GM12872 (cell line): ENCODE measurements around the gene NEXN.
A peak's percentile ranks its signal among the peaks of the same experiment; 100 is the strongest.

ENCODE experiments used
- CTCF ChIP-seq: IDR thresholded peaks from 3 replicates; pipeline ENCODE4 v1.5.1; 2011; ENCODE audit warnings: low read depth, mild to moderate bottlenecking, low read length, moderate library complexity; ENCODE audit not compliant: insufficient read depth

NEXN gene

GRCh38 chr1:77978293-77978968, 90.0 kb downstream of the NEXN start:
- no peak for TF ChIP-seq CTCF

GRCh38 chr1:77978969-77979876, 90.8 kb downstream of the NEXN start, which contains the start of gene FUBP1:
TSS of gene FUBP1 (minus strand) at chr1:77979072. CDS start at chr1:77979004, 68 bp downstream.
- TF ChIP-seq CTCF = peak; percentile 84

- TF ChIP-seq CTCF = no peak
Observed at GRCh38 chr1:77983997-77984355, 95.6 kb downstream of the NEXN start.

- no peak for TF ChIP-seq CTCF
Observed at GRCh38 chr1:77984629-77985028, 96.2 kb downstream of the NEXN start.

GRCh38 chr1:77986810-77987209, 98.4 kb downstream of the NEXN start:
- no peak for TF ChIP-seq CTCF

- no peak for TF ChIP-seq CTCF
Observed at GRCh38 chr1:77987919-77988318, 99.5 kb downstream of the NEXN start.

- TF ChIP-seq CTCF = no peak
Observed at GRCh38 chr1:77989744-77990143, 101.3 kb downstream of the NEXN start.
